HG03520 (cell line): ENCODE measurements around the gene POU4F2.
"Not testable (repeated sequence)": the region's sequence is repeated elsewhere in the genome, so short reads cannot be mapped to it uniquely, and the experiment has no call there.

Experiments used
- ATAC-seq: cut with Tn5 transposase; IDR thresholded peaks from one replicate; pipeline ENCODE4 v1.9.1; 2021; ENCODE audit warnings: mild to moderate bottlenecking, moderate library complexity; ENCODE audit not compliant: unreplicated experiment

The POU4F2 gene

DNA sequence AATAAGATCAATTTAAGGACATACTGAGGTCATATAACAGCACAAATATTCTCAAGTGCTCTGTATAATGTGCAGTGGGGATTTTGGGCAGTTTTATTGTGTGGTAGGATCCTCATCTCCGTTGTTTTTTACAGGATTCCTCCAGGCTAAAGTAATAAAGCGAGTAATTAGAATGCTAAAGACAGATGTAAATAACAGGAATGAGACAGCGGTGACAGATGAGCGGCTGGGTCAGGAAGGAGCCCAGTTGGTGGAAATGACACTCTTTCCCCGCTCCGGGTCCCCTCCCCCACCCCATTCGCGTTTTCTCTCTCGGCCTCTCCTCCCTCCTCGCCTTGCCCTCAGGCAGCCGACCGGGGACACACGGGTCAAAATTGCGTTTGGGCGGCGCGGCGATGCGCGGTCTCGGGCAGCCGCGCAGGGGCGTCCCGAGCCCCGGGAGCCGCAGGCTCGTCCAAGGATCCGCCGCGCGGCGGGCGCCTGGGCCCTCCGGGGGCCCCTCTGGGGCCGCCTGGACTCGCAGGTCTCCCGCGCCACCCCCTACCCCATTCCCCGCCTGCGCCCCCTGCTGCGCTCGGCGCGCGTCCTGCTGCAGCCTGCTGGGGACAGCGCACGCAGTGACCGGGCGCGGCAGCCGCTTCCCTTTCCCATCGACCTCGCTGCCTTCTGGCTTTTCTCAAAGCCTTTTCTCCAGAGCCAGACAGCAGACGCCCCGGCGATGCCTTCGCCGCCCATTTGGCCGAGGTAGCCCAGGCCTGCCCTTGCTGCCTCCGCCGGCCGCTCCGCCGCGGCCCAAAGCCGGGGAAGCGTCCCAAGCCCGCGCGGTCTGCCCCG is 16.2 kb downstream of the POU4F2 start:
- no peak for ATAC-seq

DNA sequence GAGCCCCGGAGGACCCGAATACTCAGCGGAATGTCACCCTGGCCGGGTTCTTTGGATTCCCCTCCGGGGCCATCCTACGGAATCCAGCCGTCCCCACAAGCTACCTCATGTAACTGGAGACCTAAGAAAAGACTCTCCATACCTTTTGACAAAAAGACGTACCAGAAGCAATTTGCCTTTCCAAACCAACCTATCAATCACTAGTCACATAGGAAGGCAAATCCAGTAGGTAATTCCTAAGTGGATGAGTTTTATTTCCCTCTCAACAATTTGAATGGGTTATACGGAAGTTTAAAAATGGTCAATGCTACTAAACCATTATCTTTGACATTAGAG is 16.8 kb downstream of the POU4F2 start:
- ATAC-seq: no peak

DNA sequence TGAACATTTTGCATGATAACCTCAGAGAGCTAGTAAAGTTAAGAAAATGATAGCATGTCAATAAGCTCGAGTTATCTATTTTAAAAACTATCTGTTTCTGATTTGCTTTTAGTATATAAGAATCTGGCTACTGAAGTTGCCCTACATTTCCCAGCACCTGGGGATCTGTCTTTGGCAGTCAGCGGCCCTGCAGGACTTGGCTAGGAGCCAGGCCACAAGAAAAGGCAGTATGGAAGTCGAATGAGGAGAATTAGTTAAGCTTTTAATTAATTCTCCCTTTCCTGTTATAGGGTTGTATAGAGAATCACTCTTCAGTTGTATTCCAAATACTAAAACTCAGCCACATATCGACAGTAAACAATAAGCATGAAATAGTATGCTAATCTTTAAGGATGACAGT is 22.7 kb downstream of the POU4F2 start:
- no peak for ATAC-seq

DNA sequence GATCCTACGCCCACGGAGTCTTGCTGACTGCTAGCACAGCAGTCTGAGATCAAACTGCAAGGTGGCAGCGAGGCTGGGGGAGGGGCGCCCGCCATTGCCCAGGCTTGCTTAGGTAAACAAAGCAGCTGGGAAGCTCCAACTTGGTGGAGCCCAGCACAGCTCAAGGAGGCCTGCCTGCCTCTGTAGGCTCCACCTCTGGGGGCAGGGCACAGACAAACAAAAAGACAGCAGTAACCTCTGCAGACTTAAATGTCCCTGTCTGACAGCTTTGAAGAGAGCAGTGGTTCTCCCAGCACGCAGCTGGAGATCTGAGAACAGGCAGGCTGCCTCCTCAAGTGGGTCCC is 25.2 kb downstream of the POU4F2 start:
- ATAC-seq: not testable (repeated sequence)

DNA sequence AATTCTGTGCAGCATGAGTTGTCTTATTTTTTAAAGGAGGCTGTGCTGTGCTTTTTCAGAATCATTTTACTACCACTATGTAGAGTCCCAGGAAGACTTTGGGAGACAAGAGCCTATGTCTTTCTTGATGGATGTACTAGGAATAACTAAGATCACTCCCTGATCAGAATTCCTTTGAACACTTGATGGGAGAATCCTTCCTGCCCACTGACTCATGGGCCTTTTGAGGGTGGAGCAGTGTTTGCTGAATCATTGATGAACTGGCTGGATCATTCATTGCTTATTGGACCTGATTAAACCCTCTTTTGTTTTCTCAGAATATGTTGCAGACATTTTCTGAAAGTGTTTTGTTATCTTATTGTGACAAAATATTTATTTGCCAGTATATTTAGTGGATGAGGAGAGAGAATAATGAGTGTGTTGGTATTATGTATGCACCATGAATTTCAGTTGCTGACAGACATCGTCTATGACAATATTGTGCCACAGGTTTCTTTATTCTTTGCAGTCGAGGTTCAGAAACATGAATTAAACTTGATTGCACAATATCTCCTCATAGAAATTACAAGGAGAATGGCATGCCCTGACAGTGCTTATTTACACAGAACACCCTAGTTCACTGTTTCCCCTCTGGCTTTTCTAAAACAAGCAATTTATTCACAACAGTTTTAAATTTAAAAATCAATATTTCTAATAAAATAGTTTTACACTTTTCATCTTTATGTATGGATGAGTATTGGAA is 36.3 kb downstream of the POU4F2 start:
- no peak for ATAC-seq
